Posterior vena cava (tissue), 2 donors: Measurements from ENCODE around the gene GALNT1. TPM values are rescaled to one million over a fixed set of nuclear protein-coding genes. Genes with fewer than 3 reads are reported as not detected.
A peak's percentile ranks its signal among the peaks of the same experiment; 100 is the strongest.

Experiments used
- DNase-seq: peaks from one replicate; pipeline ENCODE4 v3.0.0-alpha.2; 2020; ENCODE audit warnings: low spot score
- intact Hi-C, 2 donors: fragments of 100-400 bp; cut with DNase I; formaldehyde crosslinking; loops; one replicate each; pipeline versions ENCODE4 v1.14.1 to v1.14.2; 2022 to 2023
- total RNA-seq, 2 donors: library from RNA; stranded (reverse); fragmentation: NEBNext Ultra II Directional; extraction: Animal tissue kit (Norgen Biotek cat#: 25700); gene quantifications; one replicate each; pipeline ENCODE4 v1.2.1, GENCODE V29; 2021
- donor health status: DM: yes; HTN: yes; CAD: no.
- donor health status: DM: yes; HTN: yes; CAD: no.

Gene GALNT1
- total RNA-seq, 2 donors from 2014 or later = 53.8 to 54.0 TPM

GRCh38 chr18:35580701-35581539 is 620 bp upstream of the GALNT1 start:
- intact Hi-C loops = no loop called here
- DNase-seq = peak; percentile 87

- intact Hi-C loops = no loop called here
- peak; percentile 84 for DNase-seq
These were observed 530 bp downstream of the GALNT1 start for GRCh38 chr18:35581898-35582641.

- DNase-seq = no peak
- intact Hi-C loops = no loop called here
These were observed 1.5 kb downstream of the GALNT1 start for GRCh38 chr18:35582899-35583558.

GRCh38 chr18:35584735-35585134 is 3.2 kb downstream of the GALNT1 start:
- intact Hi-C loops = no loop called here
- DNase-seq = no peak

- DNase-seq = no peak
These were observed 4.1 kb downstream of the GALNT1 start for GRCh38 chr18:35585608-35586007.

GRCh38 chr18:35588122-35588521 is 6.6 kb downstream of the GALNT1 start:
- no peak for DNase-seq
- intact Hi-C loops = no loop called here

More at GRCh38 chr18:35585608-35586007, 4.1 kb downstream of the GALNT1 start:
- intact Hi-C loops = no loop called here

- no peak for DNase-seq
- intact Hi-C loops = no loop called here
These were observed 7.5 kb downstream of the GALNT1 start for GRCh38 chr18:35588995-35589394.

- no peak for DNase-seq
- intact Hi-C loops = no loop called here
These were observed 8.0 kb downstream of the GALNT1 start for GRCh38 chr18:35589546-35589945.

- intact Hi-C loops = no loop called here
- no peak for DNase-seq
These were observed 9.4 kb downstream of the GALNT1 start for GRCh38 chr18:35590935-35591334.

GRCh38 chr18:35592298-35592697 is 10.8 kb downstream of the GALNT1 start:
- DNase-seq = no peak
- intact Hi-C loops = no loop called here

- DNase-seq = no peak
- intact Hi-C loops = no loop called here
These were observed 12.3 kb downstream of the GALNT1 start for GRCh38 chr18:35593859-35594258.

- intact Hi-C loops = no loop called here
- no peak for DNase-seq
These were observed 16.2 kb downstream of the GALNT1 start for GRCh38 chr18:35597758-35598157.

GRCh38 chr18:35602193-35602820 is 20.8 kb downstream of the GALNT1 start:
- DNase-seq = no peak
- intact Hi-C loops = no loop called here

- no peak for DNase-seq
- intact Hi-C loops = no loop called here
These were observed 21.5 kb downstream of the GALNT1 start for GRCh38 chr18:35603008-35603407.

- DNase-seq = no peak
- intact Hi-C loops = no loop called here
These were observed 22.0 kb downstream of the GALNT1 start for GRCh38 chr18:35603528-35603927.

GRCh38 chr18:35604369-35604768 is 22.8 kb downstream of the GALNT1 start:
- DNase-seq = no peak
- intact Hi-C loops = no loop called here

GRCh38 chr18:35605686-35606417 is 24.3 kb downstream of the GALNT1 start:
- DNase-seq = no peak
- intact Hi-C loops = no loop called here

GRCh38 chr18:35609236-35609635 is 27.7 kb downstream of the GALNT1 start:
- intact Hi-C loops = no loop called here
- no peak for DNase-seq

GRCh38 chr18:35610089-35610488 is 28.5 kb downstream of the GALNT1 start:
- no peak for DNase-seq

More at GRCh38 chr18:35610089-35610488, 28.5 kb downstream of the GALNT1 start:
- intact Hi-C loops = no loop called here
